Endothelial cell (in vitro differentiated cells): ENCODE measurements around the gene SNX22. TPM values are rescaled to one million over a fixed set of nuclear protein-coding genes. Genes with fewer than 3 reads are reported as not detected.

Experiments used
- DNase-seq: peaks from one replicate; pipeline ENCODE4 v3.0.0; 2021; ENCODE audit warnings: low spot score
- H3K27ac Mint-ChIP-seq: one replicate; pipeline ENCODE4 v1.8.0; 2021; ENCODE audit warnings: mixed read lengths, inconsistent platforms; ENCODE audit not compliant: unreplicated experiment
- H3K27me3 Mint-ChIP-seq: one replicate; pipeline ENCODE4 v1.8.0; 2021; ENCODE audit warnings: mild to moderate bottlenecking, moderate library complexity, mixed read lengths, inconsistent platforms; ENCODE audit not compliant: unreplicated experiment
- H3K36me3 Mint-ChIP-seq: one replicate; pipeline ENCODE4 v1.8.0; 2021; ENCODE audit warnings: mild to moderate bottlenecking, low read depth, mixed read lengths, inconsistent platforms; ENCODE audit not compliant: unreplicated experiment
- H3K4me1 Mint-ChIP-seq: one replicate; pipeline ENCODE4 v1.8.0; 2021; ENCODE audit warnings: mild to moderate bottlenecking, mixed read lengths, inconsistent platforms; ENCODE audit not compliant: unreplicated experiment
- H3K4me3 Mint-ChIP-seq: one replicate; pipeline ENCODE4 v1.8.0; 2021; ENCODE audit warnings: mild to moderate bottlenecking, mixed read lengths, inconsistent platforms; ENCODE audit not compliant: unreplicated experiment
- H3K9me3 Mint-ChIP-seq: one replicate; pipeline ENCODE4 v1.8.0; 2021; ENCODE audit warnings: mixed read lengths, inconsistent platforms; ENCODE audit not compliant: unreplicated experiment
- CTCF ChIP-seq: fragments of 200-600 bp; sonication (generic); IDR thresholded peaks from one replicate; pipeline ENCODE4 v1.5.0; 2021; ENCODE audit warnings: antibody characterized with exemption; ENCODE audit not compliant: unreplicated experiment
- total RNA-seq: library from RNA; stranded (reverse); fragmentation: NEBNext Ultra II Directional; extraction: Animal tissue kit (Norgen Biotek cat#: 25700); gene quantifications from one replicate; pipeline ENCODE4 v1.2.1, GENCODE V29; 2021; ENCODE audit not compliant: unreplicated experiment

Gene SNX22
- total RNA-seq, 1 donor from 2014 or later, result 0.41 TPM

- H3K9me3 Mint-ChIP-seq, result no peaks in the 10 kb centered on the region
- no peak overlapping the region for H3K27ac Mint-ChIP-seq
- H3K4me3 Mint-ChIP-seq, result no peak overlapping the region
- TF ChIP-seq CTCF, result no peak
- peaks cover 62% of the 10 kb centered on the region for H3K36me3 Mint-ChIP-seq
- peaks cover 6% of the 10 kb centered on the region for H3K27me3 Mint-ChIP-seq
- DNase-seq, result no peak
- H3K4me1 Mint-ChIP-seq, result peaks cover 7% of the 10 kb centered on the region
Observed at GRCh38 chr15:64133623-64134344, 17.7 kb upstream of the SNX22 start.

GRCh38 chr15:64134345-64134829 is 17.1 kb upstream of the SNX22 start:
- Mint-ChIP-seq H3K9me3 (no peaks in the 10 kb centered on the region), H3K4me3 (no peak overlapping the region), H3K4me1 (peaks cover 7% of the 10 kb centered on the region), H3K36me3 (peaks cover 62% of the 10 kb centered on the region), H3K27me3 (peaks cover 6% of the 10 kb centered on the region), H3K27ac (no peak overlapping the region)
- DNase-seq, result no peak
- no peak for TF ChIP-seq CTCF

GRCh38 chr15:64136347-64136746 is 15.2 kb upstream of the SNX22 start:
- no peak for TF ChIP-seq CTCF
- no peak for DNase-seq
- H3K27ac Mint-ChIP-seq, result no peak overlapping the region
- peaks cover 18% of the 10 kb centered on the region for H3K4me1 Mint-ChIP-seq
- no peaks in the 10 kb centered on the region for H3K9me3 Mint-ChIP-seq
- peaks cover 57% of the 10 kb centered on the region for H3K36me3 Mint-ChIP-seq
- peaks cover 6% of the 10 kb centered on the region for H3K27me3 Mint-ChIP-seq
- no peak overlapping the region for H3K4me3 Mint-ChIP-seq

- TF ChIP-seq CTCF, result no peak
- peaks cover 25% of the 10 kb centered on the region for H3K4me1 Mint-ChIP-seq
- H3K4me3 Mint-ChIP-seq, result peak overlapping the region; percentile 24
- peaks cover 54% of the 10 kb centered on the region for H3K36me3 Mint-ChIP-seq
- DNase-seq, result no peak
- peaks cover 5% of the 10 kb centered on the region for H3K27me3 Mint-ChIP-seq
- H3K27ac Mint-ChIP-seq, result no peak overlapping the region
- no peaks in the 10 kb centered on the region for H3K9me3 Mint-ChIP-seq
Observed at GRCh38 chr15:64137226-64137833, 14.2 kb upstream of the SNX22 start.
